ENCODE data around the gene FAM13A. TPM values are rescaled to one million over a fixed set of nuclear protein-coding genes. Genes with fewer than 3 reads are reported as not detected.

FAM13A gene
- total RNA-seq, 2 experiments from 2014 or later: 9.6 to 10.2 TPM

DNA sequence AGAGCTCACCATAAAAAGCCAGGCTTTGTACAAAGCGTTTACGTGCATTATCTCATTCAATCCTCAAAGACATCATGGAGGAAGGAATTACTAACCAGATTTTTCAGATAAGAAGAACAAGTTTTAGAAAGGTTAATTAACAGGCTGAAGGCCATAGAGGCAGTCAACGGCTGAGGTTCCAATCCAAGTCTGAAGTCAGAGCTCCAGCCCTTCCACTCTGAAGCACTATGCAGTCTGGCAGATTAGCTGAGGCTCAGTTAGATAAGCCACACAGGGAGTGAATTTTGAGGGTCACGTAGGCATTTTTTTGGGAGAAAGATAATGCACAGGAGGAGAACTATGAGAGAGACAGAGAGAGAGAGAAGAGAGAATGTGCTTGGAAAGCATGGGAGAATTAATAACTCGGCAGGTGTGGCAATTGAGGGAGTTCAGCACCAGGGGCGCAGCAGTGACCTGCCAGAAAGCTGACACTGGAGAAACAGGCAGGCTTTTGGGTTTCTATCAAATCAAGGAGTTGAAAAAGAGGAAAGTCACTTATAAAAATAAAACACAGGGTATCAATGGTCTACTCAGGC, 242.9 kb downstream of the FAM13A start:
- Histone ChIP-seq H3K9me3 (ENCODE audit: control insufficient read depth in 1 of 2, insufficient read depth in 1 of 2, low read length in 2 of 2) (no peaks in the 10 kb centered on the region), H3K27ac (ENCODE audit: low read depth in 1 of 2, low read length in 2 of 2) (no peak overlapping the region), H3K27me3 (ENCODE audit: control insufficient read depth in 1 of 2, insufficient read depth in 2 of 2, low read length in 2 of 2) (no peaks in the 10 kb centered on the region), H3K4me3 (ENCODE audit: low read length) (no peak overlapping the region), H3K36me3 (ENCODE audit: insufficient read depth, low read length) (no peaks in the 10 kb centered on the region), H3K4me1 (ENCODE audit: insufficient read depth, low read length) (no peaks in the 10 kb centered on the region)
- Mint-ChIP-seq H3K36me3 (ENCODE audit: low read depth) (no peaks in the 10 kb centered on the region), H3K27me3 (no peaks in the 10 kb centered on the region), H3K9me3 (no peaks in the 10 kb centered on the region), H3K4me3 (no peak overlapping the region), H3K27ac (no peak overlapping the region), H3K4me1 (ENCODE audit: low read depth) (peaks cover 12% of the 10 kb centered on the region)
- TF ChIP-seq, protein P1, sequence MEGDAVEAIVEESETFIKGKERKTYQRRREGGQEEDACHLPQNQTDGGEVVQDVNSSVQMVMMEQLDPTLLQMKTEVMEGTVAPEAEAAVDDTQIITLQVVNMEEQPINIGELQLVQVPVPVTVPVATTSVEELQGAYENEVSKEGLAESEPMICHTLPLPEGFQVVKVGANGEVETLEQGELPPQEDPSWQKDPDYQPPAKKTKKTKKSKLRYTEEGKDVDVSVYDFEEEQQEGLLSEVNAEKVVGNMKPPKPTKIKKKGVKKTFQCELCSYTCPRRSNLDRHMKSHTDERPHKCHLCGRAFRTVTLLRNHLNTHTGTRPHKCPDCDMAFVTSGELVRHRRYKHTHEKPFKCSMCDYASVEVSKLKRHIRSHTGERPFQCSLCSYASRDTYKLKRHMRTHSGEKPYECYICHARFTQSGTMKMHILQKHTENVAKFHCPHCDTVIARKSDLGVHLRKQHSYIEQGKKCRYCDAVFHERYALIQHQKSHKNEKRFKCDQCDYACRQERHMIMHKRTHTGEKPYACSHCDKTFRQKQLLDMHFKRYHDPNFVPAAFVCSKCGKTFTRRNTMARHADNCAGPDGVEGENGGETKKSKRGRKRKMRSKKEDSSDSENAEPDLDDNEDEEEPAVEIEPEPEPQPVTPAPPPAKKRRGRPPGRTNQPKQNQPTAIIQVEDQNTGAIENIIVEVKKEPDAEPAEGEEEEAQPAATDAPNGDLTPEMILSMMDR (IDR thresholded peaks at IDR 0.05): no peak
- DNase-seq (no peak), ATAC-seq (ENCODE audit: poor library complexity) (no peak)
- ChIA-PET CTCF (no interaction called here), POLR2A (no interaction called here)
- intact Hi-C loops (cut with DNase I, micrococcal nuclease): loop anchor here in 1 of 2 experiments (10.0 kb wide), 1 partner anchor 621 kb away; no protein-coding TSS in a partner anchor

DNA sequence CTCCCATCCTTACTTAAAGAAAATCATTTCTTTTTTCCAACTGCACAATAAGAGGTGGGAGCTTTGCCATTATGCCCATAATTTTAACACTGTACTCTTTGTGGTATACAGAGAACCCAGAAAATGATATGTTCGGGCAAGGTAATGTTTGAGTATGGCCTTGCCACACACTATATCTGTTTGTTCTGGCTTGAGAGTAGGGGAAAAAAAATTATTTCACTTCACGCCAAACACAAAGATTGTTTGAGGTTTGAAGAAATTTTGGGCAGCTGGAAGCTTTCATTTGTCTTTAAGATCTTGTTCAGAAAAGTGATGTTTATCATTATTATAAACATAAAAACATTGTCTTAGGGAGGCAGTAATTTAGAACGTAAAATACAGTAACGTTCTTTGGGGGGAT, 244.0 kb downstream of the FAM13A start:
- ATAC-seq (ENCODE audit: poor library complexity): no peak
- no peak overlapping the region for H3K4me3 ChIP-seq (ENCODE audit: low read length)
- ChIA-PET CTCF (no interaction called here), POLR2A (no interaction called here)
- Mint-ChIP-seq H3K27me3 (no peaks in the 10 kb centered on the region), H3K9me3 (no peaks in the 10 kb centered on the region), H3K27ac (no peak overlapping the region), H3K4me1 (ENCODE audit: low read depth) (peaks cover 4% of the 10 kb centered on the region), H3K4me3 (no peak overlapping the region), H3K36me3 (ENCODE audit: low read depth) (no peaks in the 10 kb centered on the region)
- TF ChIP-seq, protein P1 (IDR thresholded peaks at IDR 0.05): no peak
- H3K27ac ChIP-seq (ENCODE audit: low read depth in 1 of 2, low read length in 2 of 2): no peak overlapping the region
- intact Hi-C loops (cut with DNase I, micrococcal nuclease): loop anchor here in 1 of 2 experiments (10.0 kb wide), 1 partner anchor 622 kb away; no protein-coding TSS in a partner anchor
- no peaks in the 10 kb centered on the region for H3K9me3 ChIP-seq (ENCODE audit: control insufficient read depth in 1 of 2, insufficient read depth in 1 of 2, low read length in 2 of 2)
- no peaks in the 10 kb centered on the region for H3K27me3 ChIP-seq (ENCODE audit: control insufficient read depth in 1 of 2, insufficient read depth in 2 of 2, low read length in 2 of 2)
- DNase-seq: no peak
- H3K4me1 ChIP-seq (ENCODE audit: insufficient read depth, low read length): no peaks in the 10 kb centered on the region
- H3K36me3 ChIP-seq (ENCODE audit: insufficient read depth, low read length): no peaks in the 10 kb centered on the region

DNA sequence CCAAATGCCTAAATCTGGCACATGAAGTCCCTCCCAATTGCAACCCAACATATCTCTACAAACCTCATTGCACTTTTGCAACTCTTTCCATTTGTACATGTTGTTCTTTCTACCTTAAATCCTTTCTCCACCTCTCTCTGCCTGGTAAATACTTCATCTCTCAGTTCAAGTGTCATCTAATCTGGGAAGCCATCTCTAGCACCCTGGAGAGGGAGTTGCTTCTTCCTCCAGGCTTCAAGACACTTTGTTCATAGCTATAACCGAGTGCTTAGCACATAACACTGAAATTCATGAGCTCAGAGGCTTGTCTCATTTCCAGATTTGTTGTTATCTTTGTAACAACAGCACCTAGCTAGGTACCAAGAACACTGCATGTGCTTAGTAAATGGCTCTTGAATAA, 244.6 kb downstream of the FAM13A start:
- intact Hi-C loops (cut with DNase I, micrococcal nuclease): loop anchor here in 1 of 2 experiments (10.0 kb wide), 1 partner anchor 622 kb away; no protein-coding TSS in a partner anchor

More for the DNA sequence above, 244.6 kb downstream of the FAM13A start:
- H3K27me3 ChIP-seq (ENCODE audit: control insufficient read depth in 1 of 2, insufficient read depth in 2 of 2, low read length in 2 of 2): no peaks in the 10 kb centered on the region
- Mint-ChIP-seq H3K27ac (no peak overlapping the region), H3K36me3 (ENCODE audit: low read depth) (no peaks in the 10 kb centered on the region), H3K27me3 (no peaks in the 10 kb centered on the region), H3K4me1 (ENCODE audit: low read depth) (peaks cover 4% of the 10 kb centered on the region), H3K4me3 (no peak overlapping the region), H3K9me3 (no peaks in the 10 kb centered on the region)
- H3K4me3 ChIP-seq (ENCODE audit: low read length): no peak overlapping the region
- H3K9me3 ChIP-seq (ENCODE audit: control insufficient read depth in 1 of 2, insufficient read depth in 1 of 2, low read length in 2 of 2): no peaks in the 10 kb centered on the region
- H3K27ac ChIP-seq (ENCODE audit: low read depth in 1 of 2, low read length in 2 of 2): no peak overlapping the region
- CTCF ChIA-PET: no interaction called here
- ATAC-seq (ENCODE audit: poor library complexity): no peak
- TF ChIP-seq, protein P1 (IDR thresholded peaks at IDR 0.05): no peak
- no peaks in the 10 kb centered on the region for H3K36me3 ChIP-seq (ENCODE audit: insufficient read depth, low read length)
- no peak for DNase-seq
- POLR2A ChIA-PET: no interaction called here
- H3K4me1 ChIP-seq (ENCODE audit: insufficient read depth, low read length): no peaks in the 10 kb centered on the region
